ENCODE measurements around the gene ADGRF3. TPM values are rescaled to one million over a fixed set of nuclear protein-coding genes. Genes with fewer than 3 reads are reported as not detected.

Gene ADGRF3
- total and polyA plus RNA-seq, 9 of the 15 experiments (the other 6 are each of a cell fraction or from before 2014, with no cell fraction given) = 0.04 to 0.54 (median 0.16) TPM; not detected in 2

GRCh38 chr2:26355038-26355995, 8.7 kb upstream of the ADGRF3 start (continued):
- TF ChIP-seq, protein P1, sequence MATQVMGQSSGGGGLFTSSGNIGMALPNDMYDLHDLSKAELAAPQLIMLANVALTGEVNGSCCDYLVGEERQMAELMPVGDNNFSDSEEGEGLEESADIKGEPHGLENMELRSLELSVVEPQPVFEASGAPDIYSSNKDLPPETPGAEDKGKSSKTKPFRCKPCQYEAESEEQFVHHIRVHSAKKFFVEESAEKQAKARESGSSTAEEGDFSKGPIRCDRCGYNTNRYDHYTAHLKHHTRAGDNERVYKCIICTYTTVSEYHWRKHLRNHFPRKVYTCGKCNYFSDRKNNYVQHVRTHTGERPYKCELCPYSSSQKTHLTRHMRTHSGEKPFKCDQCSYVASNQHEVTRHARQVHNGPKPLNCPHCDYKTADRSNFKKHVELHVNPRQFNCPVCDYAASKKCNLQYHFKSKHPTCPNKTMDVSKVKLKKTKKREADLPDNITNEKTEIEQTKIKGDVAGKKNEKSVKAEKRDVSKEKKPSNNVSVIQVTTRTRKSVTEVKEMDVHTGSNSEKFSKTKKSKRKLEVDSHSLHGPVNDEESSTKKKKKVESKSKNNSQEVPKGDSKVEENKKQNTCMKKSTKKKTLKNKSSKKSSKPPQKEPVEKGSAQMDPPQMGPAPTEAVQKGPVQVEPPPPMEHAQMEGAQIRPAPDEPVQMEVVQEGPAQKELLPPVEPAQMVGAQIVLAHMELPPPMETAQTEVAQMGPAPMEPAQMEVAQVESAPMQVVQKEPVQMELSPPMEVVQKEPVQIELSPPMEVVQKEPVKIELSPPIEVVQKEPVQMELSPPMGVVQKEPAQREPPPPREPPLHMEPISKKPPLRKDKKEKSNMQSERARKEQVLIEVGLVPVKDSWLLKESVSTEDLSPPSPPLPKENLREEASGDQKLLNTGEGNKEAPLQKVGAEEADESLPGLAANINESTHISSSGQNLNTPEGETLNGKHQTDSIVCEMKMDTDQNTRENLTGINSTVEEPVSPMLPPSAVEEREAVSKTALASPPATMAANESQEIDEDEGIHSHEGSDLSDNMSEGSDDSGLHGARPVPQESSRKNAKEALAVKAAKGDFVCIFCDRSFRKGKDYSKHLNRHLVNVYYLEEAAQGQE (IDR thresholded peaks at IDR 0.05; ENCODE audit: borderline replicate concordance) = peak; percentile 22; the same call in 1 of the 2 replicates
- TF ChIP-seq, protein P1 (CRISPR knock-in tag; IDR thresholded peaks at IDR 0.05; ENCODE audit: low read depth) = no peak
- TF ChIP-seq, protein P2, sequence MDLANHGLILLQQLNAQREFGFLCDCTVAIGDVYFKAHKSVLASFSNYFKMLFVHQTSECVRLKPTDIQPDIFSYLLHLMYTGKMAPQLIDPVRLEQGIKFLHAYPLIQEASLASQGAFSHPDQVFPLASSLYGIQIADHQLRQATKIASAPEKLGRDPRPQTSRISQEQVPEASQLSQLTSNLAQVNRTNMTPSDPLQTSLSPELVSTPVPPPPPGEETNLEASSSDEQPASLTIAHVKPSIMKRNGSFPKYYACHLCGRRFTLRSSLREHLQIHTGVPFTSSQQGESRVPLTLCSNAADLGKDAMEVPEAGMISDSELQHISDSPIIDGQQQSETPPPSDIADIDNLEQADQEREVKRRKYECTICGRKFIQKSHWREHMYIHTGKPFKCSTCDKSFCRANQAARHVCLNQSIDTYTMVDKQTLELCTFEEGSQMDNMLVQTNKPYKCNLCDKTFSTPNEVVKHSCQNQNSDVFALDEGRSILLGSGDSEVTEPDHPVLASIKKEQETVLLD (IDR thresholded peaks at IDR 0.05) = peak; percentile 87
- peak; percentile 98 for TF ChIP-seq SMARCA4 (IDR thresholded peaks at IDR 0.05)
- TF ChIP-seq, protein P3, sequence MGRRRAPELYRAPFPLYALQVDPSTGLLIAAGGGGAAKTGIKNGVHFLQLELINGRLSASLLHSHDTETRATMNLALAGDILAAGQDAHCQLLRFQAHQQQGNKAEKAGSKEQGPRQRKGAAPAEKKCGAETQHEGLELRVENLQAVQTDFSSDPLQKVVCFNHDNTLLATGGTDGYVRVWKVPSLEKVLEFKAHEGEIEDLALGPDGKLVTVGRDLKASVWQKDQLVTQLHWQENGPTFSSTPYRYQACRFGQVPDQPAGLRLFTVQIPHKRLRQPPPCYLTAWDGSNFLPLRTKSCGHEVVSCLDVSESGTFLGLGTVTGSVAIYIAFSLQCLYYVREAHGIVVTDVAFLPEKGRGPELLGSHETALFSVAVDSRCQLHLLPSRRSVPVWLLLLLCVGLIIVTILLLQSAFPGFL (CRISPR knock-in tag; IDR thresholded peaks at IDR 0.05) = no peak
- TF ChIP-seq TAF9B (IDR thresholded peaks at IDR 0.05; ENCODE audit: partially characterized antibody) = peak; percentile 56
- TF ChIP-seq CC2D1A (IDR thresholded peaks at IDR 0.05) = 0 out of 2 replicates have a peak, but pooled peaks have one; percentile 40
- TF ChIP-seq HINFP (tag; conservative IDR thresholded peaks at IDR 0.05; ENCODE audit: low read depth) = no peak
- no peak for TF ChIP-seq HES1 (IDR thresholded peaks at IDR 0.05; ENCODE audit: low read depth)
- no peak for TF ChIP-seq ZNF232 (CRISPR knock-in tag; IDR thresholded peaks at IDR 0.05)
